GM12878 (cell line): Measurements from ENCODE around the gene KRTAP12-1. TPM values are rescaled to one million over a fixed set of nuclear protein-coding genes. Genes with fewer than 3 reads are reported as not detected.

Experiments used
- ATAC-seq: fragments of 200-7000 bp; cut with Tn5 transposase; 3 replicates; pipeline ENCODE4 v1.9.1; 2020; ENCODE audit warnings: mild to moderate bottlenecking, moderate library complexity
- BruUV-seq: library from RNA; stranded (reverse); fragments of 400-500 nt; replicated peaks from 2 replicates; lab custom pipeline; 2021; lab: Mats Ljungman, UMichigan
- CTCF ChIA-PET: fragments of 300-600 bp; sonication (Branson Sonifier 250); formaldehyde crosslinking; extraction: SDS; loops from one replicate; lab custom pipeline; 2021; ENCODE audit warnings: inconsistent platforms; lab: Yijun Ruan, JAX
- POLR2A ChIA-PET: fragments of 350-600 bp; formaldehyde crosslinking; extraction: SDS; loops from one replicate; lab custom pipeline; 2021; ENCODE audit warnings: inconsistent platforms; lab: Charles Lee
- RAD21 ChIA-PET: fragments of 300-600 bp; sonication (Branson Sonifier 250); formaldehyde crosslinking; loops from one replicate; lab custom pipeline; 2023; ENCODE audit warnings: antibody characterized with exemption; ENCODE audit not compliant: unreplicated experiment; lab: Charles Lee
- SMC1A ChIA-PET: fragments of 300-600 bp; sonication (Branson Sonifier 250); formaldehyde crosslinking; loops from one replicate; lab custom pipeline; 2023; ENCODE audit not compliant: unreplicated experiment, uncharacterized antibody; lab: Charles Lee
- DNase-seq: peaks from one replicate; pipeline ENCODE4 v3.0.0-alpha.2; 2011; ENCODE audit warnings: low read depth, low spot score
- FAIRE-seq: peaks from 3 replicates; lab custom pipeline; 2011; peaks lifted over from hg19 to GRCh38; lab: Jason Lieb, UNC
- H2AFZ ChIP-seq: 2 replicates; pipeline ENCODE4 v1.6.0; 2011; ENCODE audit warnings: low read depth, low read length, control low read depth; ENCODE audit not compliant: control insufficient read depth
- H3K27ac ChIP-seq: 2 replicates; pipeline ENCODE4 v1.5.1; 2011; ENCODE audit warnings: control low read depth; ENCODE audit not compliant: control insufficient read depth, insufficient read depth
- H3K27me3 ChIP-seq, 2 experiments: replicated peaks in 1 of 2; 2 replicates each; pipeline versions ENCODE4 v1.6.0 to v1.6.1; 2011; ENCODE audit warnings: low read length in 1 of 2; ENCODE audit not compliant: control insufficient read depth in 2 of 2, insufficient read depth in 2 of 2
- H3K36me3 ChIP-seq, 2 experiments: 2 replicates each; pipeline ENCODE4 v1.5.1; 2011; ENCODE audit warnings: low read length in 1 of 2; ENCODE audit not compliant: control insufficient read depth in 2 of 2, insufficient read depth in 2 of 2
- H3K4me1 ChIP-seq: 2 replicates; pipeline ENCODE4 v1.6.1; 2011; ENCODE audit warnings: mild to moderate bottlenecking, low read length, moderate library complexity, mixed read lengths; ENCODE audit not compliant: control insufficient read depth, insufficient read depth
- H3K4me2 ChIP-seq: 2 replicates; pipeline ENCODE4 v1.6.0; 2011; ENCODE audit warnings: control low read depth; ENCODE audit not compliant: control insufficient read depth, insufficient read depth
- H3K4me3 ChIP-seq: fragments of 200-600 bp; sonication (generic); 2 replicates; pipeline ENCODE4 v1.5.1; 2016
- H3K79me2 ChIP-seq: 2 replicates; pipeline ENCODE4 v1.6.0; 2011; ENCODE audit warnings: low read length; ENCODE audit not compliant: control insufficient read depth, insufficient read depth
- H3K9ac ChIP-seq: 2 replicates; pipeline ENCODE4 v1.8.0; 2011; ENCODE audit warnings: low read length, control low read depth, mixed read lengths; ENCODE audit not compliant: control insufficient read depth, insufficient read depth
- H3K9me3 ChIP-seq: replicated peaks from 3 replicates; pipeline ENCODE4 v1.5.1; 2011; ENCODE audit warnings: mild to moderate bottlenecking, low read length; ENCODE audit not compliant: control insufficient read depth, insufficient read depth
- H4K20me1 ChIP-seq: 2 replicates; pipeline ENCODE4 v1.6.0; 2011; ENCODE audit not compliant: control insufficient read depth, insufficient read depth
- BCLAF1 ChIP-seq: fragments of 450-650 bp; IDR thresholded peaks from 2 replicates; pipeline ENCODE4 v1.6.1; 2017; ENCODE audit warnings: antibody characterized with exemption, mild to moderate bottlenecking, moderate library complexity
- BMI1 ChIP-seq: fragments of 450-650 bp; IDR thresholded peaks from 2 replicates; pipeline ENCODE4 v1.6.1; 2016; ENCODE audit warnings: mild to moderate bottlenecking, moderate library complexity, borderline replicate concordance
- CEBPB ChIP-seq, 2 experiments: fragments of 150-350 bp in 1 of 2; IDR thresholded peaks; 2 replicates each; pipeline ENCODE4 v1.6.1; 2012 to 2014; ENCODE audit warnings: low read depth in 2 of 2, low read length in 2 of 2, borderline replicate concordance in 1 of 2, inconsistent platforms in 1 of 2
- CHD2 ChIP-seq: IDR thresholded peaks from 2 replicates; pipeline ENCODE4 v1.6.1; 2011; ENCODE audit warnings: low read depth, low read length, improper control_type of control experiment, borderline replicate concordance
- EED ChIP-seq: sonication (generic); IDR thresholded peaks from 2 replicates; pipeline ENCODE4 v1.6.1; 2016; ENCODE audit warnings: antibody characterized with exemption, low read depth
- ELK1 ChIP-seq: IDR thresholded peaks from 2 replicates; pipeline ENCODE4 v1.6.1; 2012; ENCODE audit warnings: low read depth, low read length, improper control_type of control experiment
- MTA2 ChIP-seq: fragments of 450-650 bp; IDR thresholded peaks from 2 replicates; pipeline ENCODE4 v1.6.1; 2016; ENCODE audit warnings: low read depth, mild to moderate bottlenecking, moderate library complexity
- MYC ChIP-seq: IDR thresholded peaks from 2 replicates; pipeline ENCODE4 v1.6.1; 2011; ENCODE audit warnings: mild to moderate bottlenecking, low read length, moderate library complexity, inconsistent platforms; ENCODE audit not compliant: insufficient read depth, insufficient replicate concordance, insufficient read length, severe bottlenecking
- PBX3 ChIP-seq: IDR thresholded peaks from 2 replicates; pipeline ENCODE4 v1.6.1; 2011; ENCODE audit warnings: mild to moderate bottlenecking, low read depth, low read length, moderate library complexity; ENCODE audit not compliant: insufficient replicate concordance
- TARDBP ChIP-seq: IDR thresholded peaks from 2 replicates; pipeline ENCODE4 v1.6.1; 2016; ENCODE audit warnings: borderline replicate concordance
- ZBTB33 ChIP-seq: fragments of 450-650 bp; IDR thresholded peaks from 2 replicates; pipeline ENCODE4 v1.6.1; 2017; ENCODE audit warnings: mild to moderate bottlenecking
- ZBTB4 ChIP-seq: fragments of 450-650 bp; formaldehyde crosslinking; IDR thresholded peaks from 2 replicates; pipeline ENCODE4 v1.4.0; 2022; ENCODE audit warnings: mild to moderate bottlenecking, moderate library complexity
- WGBS: methylation state at CpG from one replicate; pipeline ENCODE4 v1.1.6; 2016; ENCODE audit warnings: low lambda C conversion rate; ENCODE audit not compliant: insufficient replicate concordance, insufficient coverage; ENCODE audit errors: missing lambda C conversion rate; 5-methylcytosine and 5-hydroxymethylcytosine counted together
- in situ Hi-C: fragments of 300-500 bp; cut with MboI; formaldehyde crosslinking; loops from 9 replicates; pipeline ENCODE4 v1.14.3; 2018; ENCODE audit warnings: mixed read lengths
- intact Hi-C: fragments of 100-400 bp; cut with micrococcal nuclease; formaldehyde crosslinking; loops from one replicate; pipeline ENCODE4 v1.14.2; 2022; ENCODE audit not compliant: unreplicated experiment
- polyA plus RNA-seq, 11 experiments: library from polyadenylated mRNA; depleted of rRNA in 4 of 11; unstranded in 6 of 11; stranded (reverse) in 5 of 11; fragments of >200 nt; fragmentation: Nextera tagmentation in 4 of 11; fragmentation: Illumina TruSeq in 1 of 11; extraction: Ambion mirVana in 4 of 11; extraction: Trizol in 1 of 11; gene quantifications; 1 replicate in 1 of 11; 2 replicates in 10 of 11; pipeline versions ENCODE4 v1.2.1 to v1.2.3, GENCODE V29; 2011 to 2016; ENCODE audit warnings: inconsistent platforms in 2 of 11, missing spikeins in 2 of 11, low read depth in 1 of 11
- total RNA-seq, 4 experiments: library from RNA; depleted of rRNA in 3 of 4; stranded (reverse); fragments of >200 nt in 3 of 4; fragmentation: Illumina TruSeq in 1 of 4; extraction: Trizol in 1 of 4; gene quantifications; 2 replicates each; pipeline versions ENCODE4 v1.2.1 to v1.2.3, GENCODE V29; 2013 to 2021

The KRTAP12-1 gene
- total and polyA plus RNA-seq, 10 of the 15 experiments (the other 5 are each of a cell fraction or from before 2014, with no cell fraction given): not detected

GRCh38 chr21:44724926-44725325 is 43.0 kb upstream of the KRTAP12-1 start (continued):
- no peak for TF ChIP-seq TARDBP
- no peak for TF ChIP-seq ZBTB33

- in situ Hi-C loops: no loop called here
- H3K4me2 ChIP-seq: no peak overlapping the region
- no peaks in the 10 kb centered on the region for H3K36me3 ChIP-seq
- no peaks in the 10 kb centered on the region for H3K79me2 ChIP-seq
- no peaks in the 10 kb centered on the region for H3K4me1 ChIP-seq
- WGBS: 32% methylated on average over 7 of the region's 7 CpGs
- SMC1A ChIA-PET: no interaction called here
- peaks cover 2 to 6% of the 10 kb centered on the region in 2 experiments; a peak in 2 of 4 replicates for H3K27me3 ChIP-seq
- CTCF ChIA-PET: no interaction called here
- RAD21 ChIA-PET: no interaction called here
- no peak for DNase-seq
- ATAC-seq: no peak
- no TSS peak for BruUV-seq
- H3K9ac ChIP-seq: no peak overlapping the region
- no peak for FAIRE-seq
- POLR2A ChIA-PET: no interaction called here
- no peaks in the 10 kb centered on the region for H4K20me1 ChIP-seq
- H3K27ac ChIP-seq: no peak overlapping the region
- no peaks in the 10 kb centered on the region for H3K9me3 ChIP-seq
- intact Hi-C loops: no loop called here
- H3K4me3 ChIP-seq: no peak overlapping the region
- H2AFZ ChIP-seq: no peak overlapping the region
- TF ChIP-seq BCLAF1 (no peak), ZBTB4 (CRISPR knock-in tag) (no peak), MTA2 (no peak), MYC (no peak), CHD2 (no peak), PBX3 (no peak), CEBPB (IDR thresholded peaks at IDR 0.05; ENCODE audit: borderline replicate concordance in 1 of 2, low read depth in 2 of 2, low read length in 2 of 2) (no peak), EED (no peak), ELK1 (no peak), BMI1 (no peak)
Observed at GRCh38 chr21:44724196-44724595, 42.2 kb upstream of the KRTAP12-1 start.
